Measurements from ENCODE around the gene BAG5.

DNA sequence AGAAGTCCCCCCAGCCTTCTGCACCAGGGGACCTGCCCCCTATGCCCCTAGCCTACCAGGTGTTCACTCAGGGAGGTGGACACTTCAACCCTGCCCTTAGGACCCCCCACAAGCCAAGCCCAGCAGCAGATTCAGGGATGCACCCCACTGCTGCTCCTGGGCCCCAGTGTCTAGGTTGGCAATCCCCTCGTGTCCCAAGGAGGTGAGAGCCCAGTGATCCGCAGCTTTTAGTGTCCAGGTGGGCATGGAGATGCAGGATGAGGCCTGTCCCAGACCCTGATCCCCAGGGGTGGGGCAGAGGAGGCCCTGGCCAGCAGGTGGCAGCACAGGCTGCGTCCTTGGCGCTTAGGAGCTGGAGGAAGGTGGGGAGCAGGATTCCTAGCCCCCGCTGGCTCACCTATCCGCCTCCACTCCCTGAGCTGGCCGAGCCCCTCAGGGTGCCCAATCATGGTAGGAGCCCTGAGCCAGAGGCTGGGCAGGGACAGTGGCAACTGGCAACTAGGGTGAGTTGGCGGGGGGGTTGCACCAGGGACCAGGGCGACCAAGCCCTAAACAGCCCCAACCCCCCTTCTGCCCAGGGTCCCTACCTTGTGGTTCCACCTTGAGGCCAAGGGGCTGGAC, 43.9 kb downstream of the BAG5 start:
- TF ChIP-seq GATA2 (IDR thresholded peaks at IDR 0.05; ENCODE audit: low read depth, low read length) (no peak), GATA3 (IDR thresholded peaks at IDR 0.05; ENCODE audit: low read depth, low read length) (no peak)

All from SH-SY5Y (cell line).